ENCODE measurements around the gene ARID4B.
"Not testable (repeated sequence)": the region's sequence is repeated elsewhere in the genome, so short reads cannot be mapped to it uniquely, and the experiment has no call there.

ARID4B gene

DNA sequence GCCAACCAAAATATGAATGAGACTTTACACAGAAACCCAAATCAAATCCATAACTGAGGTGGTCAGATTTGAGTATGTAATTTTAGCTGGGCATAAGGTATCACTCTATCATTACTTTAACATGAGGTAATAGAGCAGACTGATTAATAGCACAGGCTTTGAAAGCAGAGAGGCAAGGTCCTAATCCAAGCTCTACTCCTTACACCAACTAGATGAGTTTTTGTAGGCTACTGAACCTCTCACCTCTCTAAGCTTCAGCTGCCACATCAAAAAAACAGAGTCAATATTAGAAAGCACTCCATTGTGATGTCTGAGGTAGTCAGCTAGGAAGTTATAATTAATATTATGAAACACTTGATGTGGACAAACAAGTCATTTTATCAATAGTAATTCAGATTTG, 63.7 kb downstream of the ARID4B start:
- no peak overlapping the region for H3K27ac Mint-ChIP-seq
- H3K4me3 Mint-ChIP-seq: no peak overlapping the region
- H3K4me1 Mint-ChIP-seq (ENCODE audit: low read depth): peaks cover 14% of the 10 kb centered on the region
- intact Hi-C loops (cut with micrococcal nuclease): no loop called here
- peaks cover 5% of the 10 kb centered on the region for H3K36me3 Mint-ChIP-seq (ENCODE audit: low read depth)
- H3K27me3 Mint-ChIP-seq: no peaks in the 10 kb centered on the region
- no peaks in the 10 kb centered on the region for H3K9me3 Mint-ChIP-seq

DNA sequence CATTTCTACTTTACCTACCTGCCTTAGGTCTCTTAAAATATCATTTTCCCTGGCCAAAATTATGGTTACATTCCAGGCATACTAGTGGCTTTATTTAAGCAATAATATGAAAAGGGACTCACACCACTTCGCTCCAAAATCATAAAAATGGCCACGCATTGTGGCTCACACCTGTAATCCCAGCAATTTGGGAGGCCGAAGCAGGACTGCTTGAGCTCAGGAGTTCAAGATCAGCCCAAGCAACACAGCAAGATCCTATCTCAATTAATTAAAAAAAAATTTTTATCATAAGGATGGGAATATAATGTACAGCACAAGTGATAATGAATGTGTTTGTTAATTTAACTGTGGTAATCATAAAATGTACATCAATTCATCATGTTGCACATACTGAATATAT, 65.4 kb downstream of the ARID4B start:
- Mint-ChIP-seq H3K36me3 (ENCODE audit: low read depth) (peaks cover 11% of the 10 kb centered on the region), H3K4me3 (no peak overlapping the region), H3K4me1 (ENCODE audit: low read depth) (peaks cover 7% of the 10 kb centered on the region), H3K9me3 (no peaks in the 10 kb centered on the region), H3K27me3 (no peaks in the 10 kb centered on the region), H3K27ac (no peak overlapping the region)
- intact Hi-C loops (cut with micrococcal nuclease): no loop called here

DNA sequence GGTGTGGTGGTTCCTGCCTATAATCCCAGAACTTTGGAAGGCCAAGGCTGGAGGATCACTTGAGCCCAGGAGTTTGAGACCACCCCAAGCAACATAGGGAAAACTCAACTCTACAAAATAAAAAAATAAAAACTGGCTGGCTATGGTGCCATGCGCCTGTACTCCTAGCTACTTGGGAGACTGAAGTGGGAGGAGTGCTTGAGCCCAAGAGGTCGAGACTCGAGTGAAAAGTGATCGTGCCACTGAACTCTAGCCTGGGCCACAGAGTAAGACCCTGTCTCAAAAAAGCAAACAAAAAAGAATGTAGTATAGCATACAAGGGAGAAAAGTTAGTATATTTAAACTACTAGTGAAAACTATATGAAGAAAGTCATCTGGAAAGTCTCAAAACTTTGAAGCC, 66.7 kb downstream of the ARID4B start:
- H3K9me3 Mint-ChIP-seq: no peaks in the 10 kb centered on the region
- H3K27ac Mint-ChIP-seq: no peak overlapping the region
- peaks cover 12% of the 10 kb centered on the region for H3K36me3 Mint-ChIP-seq (ENCODE audit: low read depth)
- no peaks in the 10 kb centered on the region for H3K27me3 Mint-ChIP-seq
- intact Hi-C loops (cut with micrococcal nuclease): no loop called here
- H3K4me1 Mint-ChIP-seq (ENCODE audit: low read depth): peaks cover 6% of the 10 kb centered on the region
- no peak overlapping the region for H3K4me3 Mint-ChIP-seq

GRCh38 chr1:235259133-235259778, 68.7 kb downstream of the ARID4B start:
- H3K4me1 Mint-ChIP-seq (ENCODE audit: low read depth): peaks cover 6% of the 10 kb centered on the region

GRCh38 chr1:235258068-235258467, 69.9 kb downstream of the ARID4B start:
- H3K9me3 Mint-ChIP-seq; H3K27ac Mint-ChIP-seq; H3K27me3 Mint-ChIP-seq; intact Hi-C loops (cut with micrococcal nuclease); H3K4me1 Mint-ChIP-seq (ENCODE audit: low read depth); H3K4me3 Mint-ChIP-seq: not testable (repeated sequence)
- H3K36me3 Mint-ChIP-seq (ENCODE audit: low read depth): peaks cover 12% of the 10 kb centered on the region

More at GRCh38 chr1:235259133-235259778, 68.7 kb downstream of the ARID4B start:
- intact Hi-C loops (cut with micrococcal nuclease): no loop called here
- no peaks in the 10 kb centered on the region for H3K27me3 Mint-ChIP-seq
- H3K9me3 Mint-ChIP-seq: no peaks in the 10 kb centered on the region
- peaks cover 12% of the 10 kb centered on the region for H3K36me3 Mint-ChIP-seq (ENCODE audit: low read depth)
- no peak overlapping the region for H3K4me3 Mint-ChIP-seq
- no peak overlapping the region for H3K27ac Mint-ChIP-seq

- no peaks in the 10 kb centered on the region for H3K9me3 Mint-ChIP-seq
- H3K27ac Mint-ChIP-seq: no peak overlapping the region
- peaks cover 33% of the 10 kb centered on the region for H3K36me3 Mint-ChIP-seq (ENCODE audit: low read depth)
- no peak overlapping the region for H3K4me3 Mint-ChIP-seq
- no peaks in the 10 kb centered on the region for H3K27me3 Mint-ChIP-seq
- intact Hi-C loops (cut with micrococcal nuclease): loop anchor here (5.0 kb wide), 1 partner anchor 78 kb away; no protein-coding TSS in a partner anchor
- H3K4me1 Mint-ChIP-seq (ENCODE audit: low read depth): no peaks in the 10 kb centered on the region
Measured at GRCh38 chr1:235254721-235255120, 73.3 kb downstream of the ARID4B start.

DNA sequence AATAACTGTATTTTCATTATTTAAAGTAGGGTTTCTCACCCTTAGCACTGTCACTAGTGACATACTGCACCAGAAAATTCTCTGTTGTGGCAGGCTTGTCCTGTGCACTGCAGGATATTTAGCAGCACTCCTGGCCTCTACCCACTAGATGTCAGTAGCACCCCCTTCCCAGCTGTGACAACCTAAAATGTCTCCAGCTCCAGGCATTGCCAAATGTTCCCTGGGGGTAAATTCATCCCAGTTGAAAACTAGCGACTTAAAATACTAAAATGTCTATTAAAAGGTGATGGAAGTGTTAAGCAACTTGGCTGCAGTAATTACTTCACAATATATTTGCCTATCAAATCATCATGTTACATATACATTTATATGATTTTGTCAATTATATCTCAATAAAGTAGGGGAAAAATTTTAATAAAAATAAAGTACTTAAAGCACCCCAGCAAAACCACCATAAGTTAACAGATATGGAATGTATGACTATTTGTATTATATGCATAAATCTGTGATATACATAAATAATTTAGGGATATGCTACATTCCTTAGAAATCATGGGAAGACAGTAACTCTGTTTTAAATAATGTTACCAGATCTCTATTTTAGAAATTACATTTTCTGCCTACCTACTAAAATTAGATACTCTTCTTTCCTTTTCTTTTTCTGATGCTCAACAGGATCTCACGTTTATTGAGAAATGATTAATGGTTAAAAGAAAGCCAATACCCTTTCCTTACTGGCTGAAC, 74.6 kb downstream of the ARID4B start:
- Mint-ChIP-seq H3K27me3 (no peaks in the 10 kb centered on the region), H3K4me1 (ENCODE audit: low read depth) (no peaks in the 10 kb centered on the region), H3K9me3 (no peaks in the 10 kb centered on the region), H3K27ac (no peak overlapping the region), H3K4me3 (no peak overlapping the region), H3K36me3 (ENCODE audit: low read depth) (peaks cover 43% of the 10 kb centered on the region)
- intact Hi-C loops (cut with micrococcal nuclease): loop anchor here (1.0 to 5.0 kb wide), 2 partner anchors 79 to 164 kb away; no protein-coding TSS in a partner anchor

DNA sequence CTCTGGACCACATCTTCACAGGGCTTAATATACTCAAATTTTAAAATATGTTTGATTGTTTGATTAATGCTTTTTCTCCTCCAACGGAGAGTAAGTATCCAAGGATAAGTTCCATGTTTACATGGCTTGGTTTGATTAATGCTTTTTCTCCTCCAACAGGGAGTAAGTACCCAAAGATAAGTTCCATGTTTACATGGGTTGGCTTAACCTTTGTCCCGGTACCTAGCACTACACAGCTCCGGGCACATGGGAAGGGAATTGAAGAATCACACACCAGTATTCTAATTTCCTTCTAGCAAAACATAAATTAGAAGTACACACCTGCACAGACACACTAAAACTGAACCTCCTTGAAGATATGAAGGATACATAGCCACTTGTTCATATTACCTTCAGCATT, 77.5 kb downstream of the ARID4B start:
- intact Hi-C loops (cut with micrococcal nuclease): loop anchor here (5.0 kb wide), 1 partner anchor 82 kb away; no protein-coding TSS in a partner anchor
- no peak overlapping the region for H3K27ac Mint-ChIP-seq
- H3K36me3 Mint-ChIP-seq (ENCODE audit: low read depth): peaks cover 63% of the 10 kb centered on the region
- H3K27me3 Mint-ChIP-seq: no peaks in the 10 kb centered on the region
- H3K4me3 Mint-ChIP-seq: no peak overlapping the region
- no peaks in the 10 kb centered on the region for H3K9me3 Mint-ChIP-seq
- H3K4me1 Mint-ChIP-seq (ENCODE audit: low read depth): peaks cover 5% of the 10 kb centered on the region

GRCh38 chr1:235246022-235246948, 81.7 kb downstream of the ARID4B start:
- Mint-ChIP-seq H3K9me3 (no peaks in the 10 kb centered on the region), H3K36me3 (ENCODE audit: low read depth) (peaks cover 63% of the 10 kb centered on the region), H3K4me3 (no peak overlapping the region), H3K27ac (no peak overlapping the region), H3K27me3 (no peaks in the 10 kb centered on the region), H3K4me1 (ENCODE audit: low read depth) (peaks cover 5% of the 10 kb centered on the region)
- intact Hi-C loops (cut with micrococcal nuclease): no loop called here

DNA sequence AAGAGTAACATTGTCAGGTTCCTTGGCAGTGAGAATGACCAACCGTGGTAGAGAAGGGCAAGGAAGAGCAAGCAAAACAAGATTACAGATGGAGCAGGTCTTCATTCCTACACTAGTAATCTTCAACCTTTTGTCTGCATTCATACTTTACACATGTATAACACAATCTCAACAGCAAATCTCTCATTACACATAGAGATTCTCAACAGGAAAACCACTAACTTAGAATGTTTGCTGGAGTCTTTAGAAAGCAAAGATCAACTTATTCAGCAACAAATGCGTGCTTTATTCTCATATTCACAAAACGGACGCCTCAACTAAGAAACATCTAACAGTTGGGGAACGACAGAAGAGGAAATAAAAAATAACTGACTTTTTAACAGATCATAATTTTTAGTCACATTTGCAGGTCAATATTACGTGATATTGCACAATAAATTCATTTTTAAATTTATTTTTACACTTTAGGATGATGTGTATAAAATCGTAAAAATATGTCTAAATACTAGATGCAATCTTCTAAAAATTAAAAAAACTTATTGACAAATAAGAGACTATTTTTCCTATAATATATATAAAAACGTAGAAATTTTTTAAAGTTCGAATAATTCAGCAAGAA, 82.9 kb downstream of the ARID4B start:
- H3K4me3 Mint-ChIP-seq: no peak overlapping the region
- H3K27me3 Mint-ChIP-seq: no peaks in the 10 kb centered on the region
- peaks cover 5% of the 10 kb centered on the region for H3K4me1 Mint-ChIP-seq (ENCODE audit: low read depth)
- no peak overlapping the region for H3K27ac Mint-ChIP-seq
- intact Hi-C loops (cut with micrococcal nuclease): no loop called here
- no peaks in the 10 kb centered on the region for H3K9me3 Mint-ChIP-seq
- peaks cover 55% of the 10 kb centered on the region for H3K36me3 Mint-ChIP-seq (ENCODE audit: low read depth)

- Mint-ChIP-seq H3K4me1 (ENCODE audit: low read depth) (peaks cover 4% of the 10 kb centered on the region), H3K27ac (no peak overlapping the region), H3K4me3 (no peak overlapping the region), H3K27me3 (no peaks in the 10 kb centered on the region), H3K36me3 (ENCODE audit: low read depth) (peaks cover 51% of the 10 kb centered on the region), H3K9me3 (no peaks in the 10 kb centered on the region)
- intact Hi-C loops (cut with micrococcal nuclease): no loop called here
Measured at GRCh38 chr1:235240960-235241359, 87.0 kb downstream of the ARID4B start.

- intact Hi-C loops (cut with micrococcal nuclease): no loop called here
- H3K9me3 Mint-ChIP-seq: no peaks in the 10 kb centered on the region
- no peaks in the 10 kb centered on the region for H3K4me1 Mint-ChIP-seq (ENCODE audit: low read depth)
- H3K4me3 Mint-ChIP-seq: no peak overlapping the region
- H3K27ac Mint-ChIP-seq: no peak overlapping the region
- peaks cover 54% of the 10 kb centered on the region for H3K36me3 Mint-ChIP-seq (ENCODE audit: low read depth)
- no peaks in the 10 kb centered on the region for H3K27me3 Mint-ChIP-seq
Measured at GRCh38 chr1:235239851-235240250, 88.1 kb downstream of the ARID4B start.

DNA sequence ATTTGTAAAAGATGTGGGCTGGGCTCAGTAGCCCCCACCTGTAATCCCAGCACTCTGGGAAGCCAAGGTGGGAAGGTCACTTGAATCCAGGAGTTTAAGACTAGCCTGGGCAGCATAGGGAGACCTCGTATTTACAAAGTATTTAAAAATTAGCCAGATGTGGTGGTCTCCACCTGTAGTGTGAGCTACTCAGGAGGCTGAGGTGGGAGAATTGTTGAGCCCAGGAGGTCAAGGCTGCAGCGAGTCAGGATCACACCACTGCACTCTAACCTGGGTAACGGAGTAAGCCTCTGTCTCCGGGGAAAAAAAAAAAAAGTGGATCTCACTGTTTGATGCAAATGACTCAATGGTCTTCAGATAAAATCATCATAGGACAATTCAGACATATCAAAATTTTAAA, 89.4 kb downstream of the ARID4B start:
- intact Hi-C loops (cut with micrococcal nuclease): no loop called here
- Mint-ChIP-seq H3K4me3 (no peak overlapping the region), H3K9me3 (no peaks in the 10 kb centered on the region), H3K36me3 (ENCODE audit: low read depth) (peaks cover 48% of the 10 kb centered on the region), H3K4me1 (ENCODE audit: low read depth) (no peaks in the 10 kb centered on the region), H3K27me3 (no peaks in the 10 kb centered on the region), H3K27ac (no peak overlapping the region)
